NCI-H146 treated with DMSO at 0.1 percent for 48 hours (cell line): Measurements from ENCODE around the gene TBC1D4.
"Not testable (repeated sequence)": the region's sequence is repeated elsewhere in the genome, so short reads cannot be mapped to it uniquely, and the experiment has no call there.

Experiments
- DNase-seq: peaks from one replicate; lab custom pipeline; 2025; ENCODE audit not compliant: unreplicated experiment; lab: John Stamatoyannopoulos, UW

The TBC1D4 gene

DNA sequence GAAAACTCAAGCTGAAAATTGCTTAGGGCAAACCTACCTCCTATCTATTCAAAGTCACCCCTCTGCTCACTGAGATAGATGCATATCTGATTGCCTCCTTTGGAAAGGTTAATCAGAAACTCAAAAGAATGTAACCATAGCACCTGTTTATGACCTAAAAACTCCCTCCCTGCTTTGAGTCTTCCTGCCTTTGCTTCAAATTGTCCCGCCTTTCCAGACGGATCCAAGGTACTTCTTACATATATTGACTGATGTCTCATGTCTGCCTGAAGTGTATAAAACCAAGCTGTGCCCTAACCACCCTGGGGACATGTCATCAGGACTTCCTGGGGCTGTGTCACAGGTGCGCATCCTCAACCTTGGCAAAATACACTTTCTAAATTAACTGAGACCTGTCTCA lies 118.6 kb downstream of the TBC1D4 start:
- DNase-seq, result no peak

DNA sequence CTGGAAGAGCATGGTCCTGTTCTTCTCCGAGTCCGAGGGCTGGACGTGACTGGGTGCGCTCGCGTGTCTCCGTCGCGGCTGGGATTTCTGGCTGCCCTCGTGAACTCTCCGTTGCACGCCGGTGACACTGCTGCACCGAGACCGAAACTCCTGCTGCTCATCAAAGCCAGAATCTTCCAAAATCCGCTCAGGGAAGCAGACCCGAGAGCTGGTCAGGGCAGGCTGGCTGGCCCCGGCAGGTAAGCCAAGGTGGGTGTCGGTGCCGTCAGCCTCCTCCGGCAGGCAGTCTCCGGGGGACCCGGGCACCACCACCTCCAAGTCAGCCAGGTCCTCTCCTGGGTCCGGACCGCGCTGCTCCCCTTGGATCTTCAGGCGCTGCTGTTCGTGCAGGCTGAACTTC lies 119.9 kb downstream of the TBC1D4 start:
- DNase-seq, result no peak

DNA sequence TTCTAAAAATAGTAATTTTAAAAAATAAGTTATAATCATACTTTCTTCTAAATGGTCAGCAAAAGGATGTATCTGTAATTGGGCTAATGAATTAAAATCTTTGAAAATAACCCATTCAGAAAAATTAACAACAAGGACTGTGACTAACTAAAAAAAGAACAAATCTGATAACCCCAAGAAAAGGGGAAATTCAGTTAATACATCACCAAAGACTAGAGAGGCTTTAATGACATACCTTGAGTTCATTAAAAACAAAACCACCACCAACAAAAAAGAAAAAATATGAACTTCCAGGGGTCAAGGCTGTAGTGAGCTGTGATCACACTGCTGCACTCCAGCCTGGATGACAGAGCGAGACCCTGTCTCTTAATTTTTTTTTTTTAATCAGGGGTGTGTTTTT lies 121.8 kb downstream of the TBC1D4 start:
- DNase-seq, result no peak

DNA sequence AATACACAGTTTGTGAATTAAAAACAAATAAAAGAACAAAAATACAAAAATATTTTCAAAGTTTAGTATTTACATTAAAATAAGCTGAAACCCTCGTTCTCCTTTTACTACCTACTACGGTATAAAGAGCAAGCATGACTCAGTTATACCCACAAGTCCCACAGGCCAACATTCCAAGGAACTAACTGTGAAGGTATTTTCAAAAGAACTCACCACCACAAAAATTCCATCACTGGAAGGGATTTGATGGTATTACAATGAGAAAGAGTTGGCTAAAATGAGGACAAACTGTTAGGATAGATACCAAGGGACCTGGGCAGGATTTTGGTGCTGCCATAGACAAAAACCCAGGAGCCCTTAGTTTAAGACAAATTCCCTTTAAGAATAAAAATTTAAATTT lies 122.7 kb downstream of the TBC1D4 start:
- no peak for DNase-seq

DNA sequence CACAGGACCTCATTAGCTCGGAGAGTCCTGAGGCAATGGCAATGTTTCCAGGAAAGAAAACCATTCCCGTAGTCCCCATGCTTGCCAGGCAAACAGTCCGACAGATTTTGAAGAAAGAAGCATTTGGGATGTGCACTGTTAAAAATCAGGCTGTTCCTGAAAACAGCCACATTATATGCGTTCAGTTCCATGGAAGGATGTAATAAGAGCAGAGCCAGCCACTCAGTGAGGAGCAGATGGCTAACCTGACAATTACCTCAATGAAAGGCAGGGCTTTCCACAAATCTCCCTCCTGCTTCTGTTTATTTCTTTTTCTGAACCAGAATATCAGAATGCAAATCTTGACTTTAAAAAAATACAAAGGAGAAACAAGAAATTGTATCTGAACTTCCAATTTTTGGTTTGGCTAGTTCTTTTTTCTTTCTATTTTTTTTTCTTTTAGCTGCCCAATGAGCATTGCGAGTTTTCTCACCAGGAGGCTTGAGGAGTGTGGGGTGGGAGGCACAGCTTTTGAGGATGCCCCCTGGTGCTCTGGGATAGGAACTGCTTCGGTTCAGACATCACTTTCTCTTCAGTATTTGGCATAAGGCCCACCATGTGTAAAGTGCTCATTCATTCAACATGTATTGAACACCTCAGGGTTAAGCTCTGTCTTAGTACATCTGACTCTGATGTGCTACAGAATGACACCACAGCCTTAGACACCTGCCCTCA lies 124.2 kb downstream of the TBC1D4 start:
- DNase-seq, result peak; percentile 57

DNA sequence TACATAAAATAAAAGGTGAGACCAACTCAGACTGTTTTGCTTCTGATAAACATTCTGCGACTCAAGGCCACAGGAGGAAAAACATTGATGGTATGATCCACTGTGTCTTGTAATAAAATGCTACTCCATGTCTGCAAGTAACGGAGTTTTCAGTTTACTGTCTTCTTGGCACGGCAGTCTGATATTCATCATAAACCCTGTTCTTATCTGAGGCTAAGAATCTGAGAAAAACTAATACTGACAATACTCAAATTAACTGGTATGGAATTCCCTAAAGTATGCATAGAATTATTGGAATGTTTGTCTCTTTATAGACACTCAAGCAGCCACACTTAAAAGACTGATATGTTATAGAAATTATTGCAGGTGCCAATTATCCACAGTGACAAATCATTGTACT lies 125.5 kb downstream of the TBC1D4 start:
- no peak for DNase-seq

DNA sequence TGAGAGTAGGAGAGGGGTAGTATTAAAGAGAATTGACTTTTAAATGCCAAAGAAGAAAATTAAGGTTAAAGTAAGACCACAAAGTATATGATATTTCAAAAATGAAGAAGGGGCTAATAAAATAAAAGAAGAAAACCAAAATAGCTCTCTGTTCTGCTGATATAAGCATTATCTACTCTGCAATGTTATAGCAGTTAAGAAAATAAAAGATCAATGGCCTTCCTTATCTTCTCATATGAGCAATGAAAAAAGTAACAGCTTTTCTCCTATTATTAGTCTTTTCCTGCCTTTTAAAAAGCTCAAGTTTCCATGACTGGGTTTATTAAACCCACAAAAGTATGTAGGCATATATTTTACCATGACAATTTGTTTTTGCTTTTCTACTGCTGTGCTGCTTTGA lies 126.4 kb downstream of the TBC1D4 start:
- DNase-seq, result no peak

DNA sequence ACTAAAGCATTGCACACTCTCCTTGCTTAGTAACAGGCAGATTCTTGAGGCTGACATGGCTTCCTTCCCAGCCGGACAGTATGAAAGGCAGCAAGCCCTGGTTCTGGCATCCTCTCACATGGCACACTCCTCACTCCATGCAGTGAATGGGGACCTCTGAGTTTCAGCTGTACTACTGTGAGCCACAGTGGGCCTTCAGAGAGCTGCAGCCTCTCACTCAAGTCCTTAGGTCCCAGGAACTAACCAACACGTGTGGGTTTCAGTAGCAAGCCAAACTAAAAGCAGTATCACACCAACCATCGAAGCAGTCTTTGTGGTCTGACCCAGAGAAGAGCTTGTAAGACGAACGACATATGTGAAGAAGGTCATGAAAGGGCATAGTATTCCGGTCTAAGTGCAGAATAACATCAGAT lies 128.2 kb downstream of the TBC1D4 start:
- DNase-seq, result no peak

DNA sequence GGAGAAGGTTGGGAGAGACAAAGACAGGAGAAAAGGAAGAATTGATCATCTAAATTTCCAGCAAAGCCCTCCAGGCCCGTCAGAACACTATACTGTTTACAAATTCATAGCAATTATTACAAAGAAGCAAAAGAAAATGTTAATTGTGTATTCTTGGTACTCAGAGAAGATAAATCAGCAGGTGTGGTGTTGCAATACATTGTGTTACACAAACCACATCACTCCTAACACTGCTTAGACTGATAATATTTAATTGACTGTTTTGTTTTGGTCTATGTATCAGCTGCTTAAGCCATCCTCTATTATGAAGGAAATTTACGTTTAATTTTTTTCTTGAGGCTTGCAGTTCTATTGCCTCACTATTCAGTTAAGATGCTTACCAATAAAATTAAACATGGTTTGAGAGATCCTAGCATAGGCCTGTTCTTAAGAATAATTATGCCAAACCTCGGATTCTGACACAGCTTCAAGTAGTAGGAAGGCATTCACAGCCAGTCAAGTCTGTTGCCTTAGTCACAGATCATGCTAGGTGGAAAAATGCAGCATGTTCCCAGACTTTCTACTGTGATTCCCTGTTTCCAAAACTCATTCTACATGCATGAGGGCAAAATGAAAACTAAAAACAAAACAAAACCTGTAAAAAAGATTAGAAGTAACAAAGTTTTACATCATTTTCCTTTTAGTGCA lies 129.2 kb downstream of the TBC1D4 start:
- no peak for DNase-seq

DNA sequence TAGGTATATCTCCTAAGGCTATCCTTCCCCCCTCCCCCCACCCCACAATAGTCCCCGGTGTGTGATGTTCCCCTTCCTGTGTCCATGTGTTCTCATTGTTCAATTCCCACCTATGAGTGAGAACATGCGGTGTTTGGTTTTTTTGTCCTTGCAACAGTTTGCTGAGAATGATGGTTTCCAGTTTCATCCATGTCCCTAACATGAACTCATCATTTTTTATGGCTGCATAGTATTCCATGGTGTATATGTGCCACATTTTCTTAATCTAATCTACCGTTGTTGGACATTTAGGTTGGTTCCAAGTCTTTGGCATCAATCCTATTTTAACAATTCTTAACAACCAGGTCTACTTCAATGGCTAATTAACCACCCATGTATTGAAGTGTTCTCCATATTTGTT lies 130.4 kb downstream of the TBC1D4 start:
- not testable (repeated sequence) for DNase-seq

DNA sequence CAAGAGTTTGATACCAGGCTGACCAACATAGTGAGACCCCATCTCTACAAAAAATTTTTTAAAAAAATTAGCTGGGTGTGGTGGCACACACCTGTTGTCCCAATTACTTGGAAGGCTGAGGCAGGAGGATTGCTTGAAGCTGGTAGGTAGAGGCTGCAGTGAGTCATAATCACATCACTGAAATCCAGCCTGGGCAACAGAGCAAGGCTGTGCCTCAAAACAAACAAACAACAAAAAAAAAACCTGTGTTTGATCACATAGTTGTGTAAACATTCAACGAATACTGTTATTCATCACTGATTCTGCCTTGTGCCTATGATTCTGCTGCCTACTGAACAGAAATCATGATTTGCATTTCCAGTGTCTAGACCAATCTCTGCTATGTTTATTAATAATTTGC lies 134.0 kb downstream of the TBC1D4 start:
- no peak for DNase-seq

DNA sequence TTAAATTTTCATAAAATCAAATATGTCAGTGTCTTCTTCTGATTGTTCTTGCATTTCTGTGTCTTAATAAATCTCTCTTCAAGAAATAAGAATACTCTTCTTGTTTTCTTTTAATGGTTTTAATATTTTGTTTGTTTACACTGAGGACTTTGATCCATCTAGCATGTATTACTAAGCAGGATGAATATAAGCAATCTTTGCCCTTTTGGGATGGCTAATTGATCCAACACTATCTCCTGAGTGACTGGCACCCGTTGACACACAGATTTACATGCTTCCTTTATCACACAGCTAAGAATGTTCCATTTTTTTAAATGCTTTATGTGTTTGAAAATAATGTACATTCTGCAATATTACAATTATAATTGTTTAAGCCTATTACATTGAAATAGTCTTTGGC lies 134.5 kb downstream of the TBC1D4 start:
- DNase-seq, result no peak

DNA sequence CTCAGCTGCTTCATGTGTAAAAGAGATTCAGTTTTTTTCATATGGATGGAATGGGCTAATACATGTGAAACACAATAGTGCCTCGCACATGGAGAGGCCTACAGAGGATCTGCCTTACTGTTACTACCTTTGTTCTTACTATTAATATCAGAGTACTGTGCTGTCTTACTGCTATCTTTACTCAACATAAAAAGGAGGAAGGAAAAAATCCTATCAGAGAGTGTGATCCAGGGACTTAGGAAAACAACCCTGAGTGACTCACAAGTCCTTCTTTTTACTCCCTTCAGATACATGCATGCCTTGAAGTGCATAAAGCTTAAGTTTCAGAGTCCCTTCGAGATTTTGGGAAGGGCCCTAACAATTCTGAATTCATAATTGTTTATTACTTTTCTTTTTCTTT lies 136.8 kb downstream of the TBC1D4 start:
- DNase-seq, result no peak

DNA sequence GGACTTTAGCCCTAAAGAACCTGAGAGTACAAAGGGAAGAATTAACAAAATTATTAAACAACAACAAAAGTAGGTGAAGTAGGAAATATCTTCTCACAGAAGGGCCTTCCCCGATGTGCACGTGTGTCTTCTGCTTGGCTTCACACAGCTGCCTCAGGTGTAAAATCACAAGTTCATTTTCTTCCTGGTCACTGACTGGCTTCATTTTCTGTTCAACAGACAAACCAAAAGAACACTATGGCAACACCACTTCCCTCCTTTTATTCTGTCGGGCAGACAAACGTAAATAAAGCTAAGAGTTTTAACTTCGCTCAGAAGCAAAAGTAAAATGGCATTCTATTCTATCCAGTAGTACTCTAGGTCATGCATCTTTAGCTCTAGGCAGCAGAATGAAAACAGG lies 140.9 kb downstream of the TBC1D4 start:
- no peak for DNase-seq

DNA sequence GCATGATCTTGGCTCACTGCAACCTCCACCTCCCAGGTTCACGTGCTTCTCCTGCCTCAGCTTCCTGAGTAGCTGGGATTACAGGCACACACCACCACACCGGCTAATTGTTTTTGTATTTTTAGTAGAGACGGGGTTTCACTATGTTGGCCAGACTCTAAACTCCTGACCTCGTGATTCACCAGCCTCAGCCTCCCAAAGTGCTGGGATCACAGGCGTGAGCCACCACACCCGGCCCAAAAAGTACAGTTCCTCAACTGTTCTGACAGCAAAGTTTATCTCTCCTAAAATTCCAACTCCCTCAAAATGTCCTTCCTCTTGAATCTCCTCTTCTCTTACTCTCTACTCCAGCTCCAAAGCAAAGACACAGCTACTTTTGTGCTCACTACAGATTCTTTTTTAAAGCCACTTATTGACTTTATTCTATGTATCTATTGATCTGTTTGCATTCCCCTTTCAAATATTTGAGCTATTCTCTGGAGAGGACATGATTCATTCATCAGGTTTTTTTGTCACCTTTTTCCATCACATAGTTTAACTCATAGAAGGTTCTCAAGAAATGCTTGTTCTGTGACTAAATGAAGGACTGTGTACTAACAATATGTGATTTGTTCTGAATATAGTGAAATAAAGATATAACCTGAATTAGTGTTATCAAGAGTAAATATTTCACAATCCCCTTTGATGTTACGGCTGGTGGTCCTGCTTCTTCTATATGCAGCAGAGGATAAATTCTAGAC lies 142.2 kb downstream of the TBC1D4 start:
- peak; percentile 68 for DNase-seq

DNA sequence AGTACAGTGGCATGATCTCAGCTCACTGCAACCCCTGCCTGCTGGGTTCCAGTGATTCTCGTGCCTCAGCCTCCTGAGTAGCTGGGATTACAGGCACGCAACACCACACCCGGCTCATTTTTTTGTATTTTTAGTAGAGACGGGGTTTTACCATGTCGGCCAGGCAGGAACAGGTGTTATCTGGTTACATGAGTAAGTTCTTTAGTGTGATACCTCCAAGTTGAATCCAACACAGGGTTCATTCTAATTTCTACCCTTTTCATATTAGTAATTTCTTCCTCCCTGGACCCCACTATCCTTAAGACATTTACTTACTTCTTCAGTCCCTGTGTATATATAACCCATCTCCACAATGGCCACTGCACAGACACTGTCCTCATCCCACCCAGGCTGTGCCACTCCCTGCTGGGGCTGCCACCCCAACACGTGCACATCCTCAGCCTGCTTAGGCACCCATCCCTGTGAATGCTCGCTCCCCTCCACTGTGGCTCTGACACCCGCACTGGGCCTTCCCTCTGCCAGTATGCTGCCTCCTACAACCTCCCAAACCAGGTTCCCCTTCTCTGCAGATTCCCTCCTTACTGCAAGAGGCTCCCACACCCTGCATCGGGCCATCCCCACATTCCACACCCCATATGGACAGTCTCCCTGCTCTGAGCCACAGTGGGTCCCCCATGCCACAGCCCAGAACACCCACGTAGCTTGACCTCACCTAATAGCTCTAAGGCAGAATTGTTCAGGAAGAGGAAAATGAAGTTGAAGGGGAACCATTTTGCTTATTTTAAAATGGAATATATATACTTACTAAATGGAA lies 147.1 kb downstream of the TBC1D4 start:
- DNase-seq, result no peak

DNA sequence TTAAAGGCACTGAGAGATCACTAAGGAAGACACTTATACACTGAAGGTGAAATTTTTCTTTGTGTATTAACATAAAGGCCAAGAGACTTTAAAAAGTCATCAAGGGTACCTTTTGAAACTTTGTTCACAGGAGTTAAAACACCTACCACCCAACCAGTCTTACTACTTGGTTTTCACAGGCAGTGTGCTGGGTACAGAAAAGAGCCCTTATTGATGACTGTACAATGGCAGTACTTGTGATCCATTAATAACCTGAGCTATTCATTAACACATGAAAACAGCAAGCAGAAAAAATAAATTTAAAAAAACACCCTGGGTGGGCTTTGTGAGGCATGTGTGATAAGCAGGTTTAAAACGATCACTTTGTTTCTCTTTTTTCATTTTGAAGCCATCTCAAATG lies 148.9 kb downstream of the TBC1D4 start:
- DNase-seq, result no peak

DNA sequence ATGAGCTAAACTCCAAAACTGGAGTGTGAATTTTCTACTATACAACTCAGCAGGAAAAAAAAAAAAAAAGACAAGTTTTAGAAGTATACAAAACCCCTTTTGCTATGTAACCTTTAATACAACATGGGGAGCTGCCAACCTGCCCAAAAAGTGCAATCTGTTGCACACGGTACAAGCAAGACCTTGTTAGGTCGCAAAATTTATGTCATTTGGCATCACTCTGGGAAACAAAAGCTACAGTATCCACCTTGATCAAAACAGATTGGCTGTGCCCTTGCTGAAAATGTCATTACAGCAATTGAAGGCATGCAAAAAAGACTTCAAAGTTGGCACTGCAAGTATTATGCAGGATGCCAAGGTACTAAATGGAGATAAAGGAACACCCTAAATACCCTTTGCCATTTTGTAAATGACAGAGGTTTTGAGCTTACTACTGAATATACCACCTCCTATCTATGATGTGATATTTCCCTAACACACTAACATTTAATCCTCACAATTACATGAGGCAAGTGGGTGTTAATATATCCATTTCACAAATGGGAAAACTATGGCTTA lies 150.1 kb downstream of the TBC1D4 start:
- no peak for DNase-seq

DNA sequence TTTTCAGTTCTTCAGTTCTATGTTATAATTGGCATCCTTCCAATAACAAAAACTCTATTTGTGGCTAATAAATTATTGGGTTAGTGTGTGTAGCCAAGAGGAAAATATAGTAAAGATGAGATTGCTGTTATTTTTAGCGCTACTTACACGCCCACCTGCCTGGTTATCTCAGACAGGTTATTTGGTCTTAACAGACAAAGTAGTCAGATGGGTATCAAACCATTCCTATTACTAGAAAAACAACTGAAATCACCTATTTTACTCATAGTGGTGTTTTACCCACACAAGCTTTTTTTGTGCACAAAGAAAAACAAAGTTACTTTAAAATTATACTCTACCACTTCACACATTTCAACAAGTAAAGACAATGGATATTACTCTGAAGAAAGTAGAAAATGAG lies 151.2 kb downstream of the TBC1D4 start:
- DNase-seq, result no peak

DNA sequence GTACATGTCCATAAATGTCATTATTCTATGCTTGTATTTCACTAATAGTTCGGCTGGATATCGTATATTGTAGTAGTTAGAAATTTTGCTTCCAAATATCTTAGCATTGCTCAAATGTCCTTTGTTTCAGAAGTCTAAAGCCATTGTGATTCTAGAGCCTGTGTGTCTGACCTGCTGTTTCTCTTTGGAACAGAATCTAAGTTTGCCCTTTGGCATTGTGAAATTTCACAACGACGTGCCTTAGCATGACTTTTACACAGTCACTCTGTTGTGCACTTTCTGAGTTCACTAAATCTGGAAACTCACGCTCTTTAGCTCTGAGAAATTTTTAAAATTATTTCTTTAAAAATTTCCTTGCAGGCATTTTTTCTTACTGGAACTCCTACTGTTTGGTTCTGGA lies 152.2 kb downstream of the TBC1D4 start:
- DNase-seq, result no peak

DNA sequence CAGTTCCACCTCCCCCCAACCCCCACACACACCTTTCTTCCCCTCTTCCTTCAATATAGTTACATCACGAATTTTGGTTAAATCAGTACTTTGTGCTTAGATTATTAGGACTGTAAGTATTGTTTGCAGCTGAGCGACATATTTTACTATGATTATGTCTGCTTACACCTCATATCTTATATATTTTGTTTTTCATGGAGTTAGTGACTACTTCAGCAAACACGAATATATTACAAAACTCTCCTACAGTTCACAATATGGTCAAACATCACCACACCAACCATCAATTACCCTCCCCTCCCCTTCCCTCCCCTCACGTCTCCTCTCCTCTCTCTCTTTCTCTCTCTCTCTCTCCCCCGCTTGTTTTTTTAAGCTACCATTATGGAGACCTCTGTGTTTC lies 152.9 kb downstream of the TBC1D4 start:
- DNase-seq, result no peak
